ENCODE data around the gene LGALS1. TPM values are rescaled to one million over a fixed set of nuclear protein-coding genes. Genes with fewer than 3 reads are reported as not detected.
A peak's percentile ranks its signal among the peaks of the same experiment; 100 is the strongest.

The LGALS1 gene
- total and polyA plus RNA-seq, 9 of the 15 experiments (the other 6 are each of a cell fraction or from before 2014, with no cell fraction given): 160 to 800 (median 330) TPM

DNA sequence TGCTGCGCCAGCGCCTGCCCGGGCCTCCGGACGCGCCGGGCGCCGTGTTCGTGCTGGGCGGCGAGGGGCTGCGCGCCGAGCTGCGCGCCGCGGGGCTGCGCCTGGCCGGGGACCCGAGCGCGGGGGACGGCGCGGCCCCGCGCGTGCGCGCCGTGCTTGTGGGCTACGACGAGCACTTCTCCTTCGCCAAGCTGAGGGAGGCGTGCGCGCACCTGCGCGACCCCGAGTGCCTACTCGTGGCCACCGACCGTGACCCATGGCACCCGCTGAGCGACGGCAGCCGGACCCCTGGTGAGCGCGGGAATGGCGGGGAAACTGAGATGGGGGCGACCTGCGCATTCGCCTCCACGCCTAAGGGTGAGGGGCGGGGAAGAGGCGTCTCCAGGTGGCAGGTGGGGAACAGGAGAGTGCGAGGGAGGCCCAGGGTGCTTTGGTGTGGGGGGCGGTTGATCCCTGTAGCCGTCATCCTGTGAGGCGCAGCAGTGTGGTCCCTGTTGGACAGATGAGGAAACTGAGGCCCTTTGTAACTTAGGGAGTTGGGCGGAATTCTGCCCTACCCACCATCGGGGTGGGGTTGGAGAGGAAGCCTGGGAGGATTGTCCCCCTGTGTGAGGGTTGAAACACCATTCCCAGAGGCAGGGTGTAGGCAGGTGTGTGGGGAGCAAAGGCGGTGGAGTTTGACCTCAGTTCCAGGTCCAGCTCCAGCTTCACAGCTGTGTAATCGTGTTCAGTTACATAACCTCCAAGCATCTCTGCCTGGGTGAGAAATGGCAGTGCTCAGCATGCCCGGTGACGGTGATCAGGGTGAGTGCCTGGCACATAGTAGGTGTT, 16.2 kb upstream of the LGALS1 start (continued):
- TF ChIP-seq, protein P1, sequence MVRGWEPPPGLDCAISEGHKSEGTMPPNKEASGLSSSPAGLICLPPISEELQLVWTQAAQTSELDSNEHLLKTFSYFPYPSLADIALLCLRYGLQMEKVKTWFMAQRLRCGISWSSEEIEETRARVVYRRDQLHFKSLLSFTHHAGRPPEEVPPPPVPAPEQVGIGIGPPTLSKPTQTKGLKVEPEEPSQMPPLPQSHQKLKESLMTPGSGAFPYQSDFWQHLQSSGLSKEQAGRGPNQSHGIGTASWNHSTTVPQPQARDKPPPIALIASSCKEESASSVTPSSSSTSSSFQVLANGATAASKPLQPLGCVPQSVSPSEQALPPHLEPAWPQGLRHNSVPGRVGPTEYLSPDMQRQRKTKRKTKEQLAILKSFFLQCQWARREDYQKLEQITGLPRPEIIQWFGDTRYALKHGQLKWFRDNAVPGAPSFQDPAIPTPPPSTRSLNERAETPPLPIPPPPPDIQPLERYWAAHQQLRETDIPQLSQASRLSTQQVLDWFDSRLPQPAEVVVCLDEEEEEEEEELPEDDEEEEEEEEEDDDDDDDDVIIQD (CRISPR knock-in tag; IDR thresholded peaks at IDR 0.05): no peak
- TF ChIP-seq SMAD4 (CRISPR knock-in tag; conservative IDR thresholded peaks at IDR 0.05) (0 out of 2 replicates have a peak, but pooled peaks have one; percentile 6), NCOR1 (IDR thresholded peaks at IDR 0.05) (no peak), CCAR2 (IDR thresholded peaks at IDR 0.05; ENCODE audit: low read depth, low read length) (no peak), NRF1 (conservative IDR thresholded peaks at IDR 0.05 in 1 of 2, IDR thresholded peaks at IDR 0.05 in 1 of 2) (peak; percentile 73 to 81), SAFB (IDR thresholded peaks at IDR 0.05; ENCODE audit: borderline replicate concordance, low read depth, low read length) (peak; percentile 60), ADNP (tag; IDR thresholded peaks at IDR 0.05) (no peak), ZNF766 (CRISPR knock-in tag; conservative IDR thresholded peaks at IDR 0.05) (0 out of 2 replicates have a peak, but pooled peaks have one; percentile 18), HDAC6 (IDR thresholded peaks at IDR 0.05; ENCODE audit: low read depth, low read length) (no peak), RBBP5 (IDR thresholded peaks at IDR 0.05; ENCODE audit: borderline replicate concordance, insufficient read depth, low read length, poor library complexity, severe bottlenecking) (no peak)
- TF ChIP-seq, protein P2, sequence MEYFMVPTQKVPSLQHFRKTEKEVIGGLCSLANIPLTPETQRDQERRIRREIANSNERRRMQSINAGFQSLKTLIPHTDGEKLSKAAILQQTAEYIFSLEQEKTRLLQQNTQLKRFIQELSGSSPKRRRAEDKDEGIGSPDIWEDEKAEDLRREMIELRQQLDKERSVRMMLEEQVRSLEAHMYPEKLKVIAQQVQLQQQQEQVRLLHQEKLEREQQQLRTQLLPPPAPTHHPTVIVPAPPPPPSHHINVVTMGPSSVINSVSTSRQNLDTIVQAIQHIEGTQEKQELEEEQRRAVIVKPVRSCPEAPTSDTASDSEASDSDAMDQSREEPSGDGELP (CRISPR knock-in tag; IDR thresholded peaks at IDR 0.05; ENCODE audit: borderline replicate concordance): peak; percentile 22; the same call in 1 of the 2 replicates
- TF ChIP-seq, protein P3, sequence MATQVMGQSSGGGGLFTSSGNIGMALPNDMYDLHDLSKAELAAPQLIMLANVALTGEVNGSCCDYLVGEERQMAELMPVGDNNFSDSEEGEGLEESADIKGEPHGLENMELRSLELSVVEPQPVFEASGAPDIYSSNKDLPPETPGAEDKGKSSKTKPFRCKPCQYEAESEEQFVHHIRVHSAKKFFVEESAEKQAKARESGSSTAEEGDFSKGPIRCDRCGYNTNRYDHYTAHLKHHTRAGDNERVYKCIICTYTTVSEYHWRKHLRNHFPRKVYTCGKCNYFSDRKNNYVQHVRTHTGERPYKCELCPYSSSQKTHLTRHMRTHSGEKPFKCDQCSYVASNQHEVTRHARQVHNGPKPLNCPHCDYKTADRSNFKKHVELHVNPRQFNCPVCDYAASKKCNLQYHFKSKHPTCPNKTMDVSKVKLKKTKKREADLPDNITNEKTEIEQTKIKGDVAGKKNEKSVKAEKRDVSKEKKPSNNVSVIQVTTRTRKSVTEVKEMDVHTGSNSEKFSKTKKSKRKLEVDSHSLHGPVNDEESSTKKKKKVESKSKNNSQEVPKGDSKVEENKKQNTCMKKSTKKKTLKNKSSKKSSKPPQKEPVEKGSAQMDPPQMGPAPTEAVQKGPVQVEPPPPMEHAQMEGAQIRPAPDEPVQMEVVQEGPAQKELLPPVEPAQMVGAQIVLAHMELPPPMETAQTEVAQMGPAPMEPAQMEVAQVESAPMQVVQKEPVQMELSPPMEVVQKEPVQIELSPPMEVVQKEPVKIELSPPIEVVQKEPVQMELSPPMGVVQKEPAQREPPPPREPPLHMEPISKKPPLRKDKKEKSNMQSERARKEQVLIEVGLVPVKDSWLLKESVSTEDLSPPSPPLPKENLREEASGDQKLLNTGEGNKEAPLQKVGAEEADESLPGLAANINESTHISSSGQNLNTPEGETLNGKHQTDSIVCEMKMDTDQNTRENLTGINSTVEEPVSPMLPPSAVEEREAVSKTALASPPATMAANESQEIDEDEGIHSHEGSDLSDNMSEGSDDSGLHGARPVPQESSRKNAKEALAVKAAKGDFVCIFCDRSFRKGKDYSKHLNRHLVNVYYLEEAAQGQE (IDR thresholded peaks at IDR 0.05; ENCODE audit: borderline replicate concordance): no peak
- TF ChIP-seq, protein P3 (CRISPR knock-in tag; IDR thresholded peaks at IDR 0.05; ENCODE audit: low read depth): no peak

All from K562 (cell line).